Vagina (tissue), 2 donors: ENCODE measurements around the gene PPAN. TPM values are rescaled to one million over a fixed set of nuclear protein-coding genes. Genes with fewer than 3 reads are reported as not detected.

Experiments
- DNase-seq, 2 donors: peaks; one replicate each; pipeline ENCODE4 v3.0.0-alpha.2; 2017; ENCODE audit errors: extremely low spot score in 2 of 2
- H3K27ac ChIP-seq: fragments of 200-600 bp; sonication (generic); one replicate; pipeline ENCODE4 v1.5.1; 2019
- H3K27me3 ChIP-seq: fragments of 200-600 bp; sonication (generic); one replicate; pipeline ENCODE4 v1.5.1; 2019
- H3K36me3 ChIP-seq, 2 donors: fragments of 200-600 bp; sonication (generic); one replicate each; pipeline ENCODE4 v1.5.1; 2017 to 2019
- H3K4me1 ChIP-seq: fragments of 200-600 bp; sonication (generic); one replicate; pipeline ENCODE4 v1.5.1; 2019
- H3K4me3 ChIP-seq, 2 donors: fragments of 200-600 bp; sonication (generic); 1 replicate in 1 of 2; 2 replicates in 1 of 2; pipeline ENCODE4 v1.5.1; 2016 to 2019
- H3K9me3 ChIP-seq: fragments of 200-600 bp; sonication (generic); one replicate; pipeline ENCODE4 v1.5.1; 2019
- POLR2A ChIP-seq, 2 donors: fragments of 450-650 bp; IDR thresholded peaks; one replicate each; pipeline ENCODE4 v1.6.1; 2017; ENCODE audit warnings: antibody characterized with exemption in 2 of 2, mild to moderate bottlenecking in 2 of 2, moderate library complexity in 2 of 2
- POLR2AphosphoS5 ChIP-seq, 2 donors: sonication (generic); formaldehyde crosslinking; IDR thresholded peaks; one replicate each; pipeline ENCODE4 v1.9.0; 2017; ENCODE audit warnings: antibody characterized with exemption in 2 of 2, mild to moderate bottlenecking in 2 of 2, low read depth in 1 of 2; ENCODE audit not compliant: insufficient read depth in 1 of 2
- intact Hi-C: fragments of 100-400 bp; cut with DNase I; formaldehyde crosslinking; loops from one replicate; pipeline ENCODE4 v1.15.1; 2023
- total RNA-seq: library from RNA; depleted of rRNA; stranded (reverse); fragments of >200 nt; gene quantifications from one replicate; pipeline ENCODE4 v1.2.3, GENCODE V29; 2016
- TF ChIP-seq, protein P1 (sequence below), 3 experiments: fragments of 450-650 bp in 2 of 3; fragments of 200-600 bp in 1 of 3; sonication (generic) in 1 of 3; IDR thresholded peaks; one replicate each; pipeline ENCODE4 v1.5.1; 2017 to 2019; ENCODE audit warnings: antibody characterized with exemption in 3 of 3, mild to moderate bottlenecking in 2 of 3, moderate library complexity in 2 of 3

The PPAN gene
- total RNA-seq, 1 donor from 2014 or later: 55.2 TPM

DNA sequence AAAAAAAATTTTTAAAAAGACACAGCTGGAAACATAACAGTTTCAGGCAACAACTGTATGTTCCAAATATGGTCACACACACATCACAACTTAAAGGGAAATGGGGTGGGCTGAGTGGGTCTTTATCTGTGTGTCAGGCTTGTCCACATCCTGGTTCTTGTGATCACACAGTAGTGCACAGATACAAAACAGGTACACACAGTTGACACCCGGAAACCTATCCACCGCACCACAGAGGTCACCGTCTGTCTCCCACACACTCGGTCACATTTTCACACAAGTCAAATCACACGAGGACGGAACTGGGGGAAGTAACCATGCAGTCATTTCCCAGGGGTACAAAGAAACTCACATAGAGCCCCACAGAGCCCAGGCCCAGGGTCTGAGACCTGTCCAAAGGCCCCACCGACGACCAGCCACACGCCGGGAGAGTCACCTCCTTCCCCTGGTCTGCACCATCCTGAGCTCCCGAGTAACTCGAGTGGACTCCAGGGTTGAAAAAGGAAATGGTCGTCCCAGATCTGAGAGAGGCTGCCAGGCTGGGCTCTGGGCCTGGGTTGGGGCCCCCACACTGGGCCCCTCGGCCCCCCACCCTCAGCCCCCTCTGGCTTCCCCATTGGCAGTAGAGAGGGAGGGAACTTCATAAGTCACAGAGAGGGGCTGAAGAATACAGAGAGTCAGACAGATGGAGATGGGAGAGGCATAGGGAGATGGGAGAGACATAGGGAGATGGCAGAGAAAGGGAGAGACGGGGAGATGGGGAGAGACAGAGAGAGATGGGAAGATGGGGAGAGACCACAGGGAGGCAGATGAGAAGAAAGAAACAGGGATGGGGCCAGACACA is 1.3 kb upstream of the PPAN start:
- H3K4me3 ChIP-seq: no peak overlapping the region
- H3K36me3 ChIP-seq: peaks cover 0 to 25% of the 10 kb centered on the region in 2 donors
- H3K27ac ChIP-seq: peak overlapping the region; percentile 44
- no peaks in the 10 kb centered on the region for H3K27me3 ChIP-seq
- peak; percentile 85 to 90 for DNase-seq
- no peaks in the 10 kb centered on the region for H3K9me3 ChIP-seq
- TF ChIP-seq POLR2A (IDR thresholded peaks at IDR 0.05) (no peak), POLR2AphosphoS5 (IDR thresholded peaks at IDR 0.05; ENCODE audit: insufficient read depth in 1 of 2, low read depth in 1 of 2) (no peak)
- TF ChIP-seq, protein P1, sequence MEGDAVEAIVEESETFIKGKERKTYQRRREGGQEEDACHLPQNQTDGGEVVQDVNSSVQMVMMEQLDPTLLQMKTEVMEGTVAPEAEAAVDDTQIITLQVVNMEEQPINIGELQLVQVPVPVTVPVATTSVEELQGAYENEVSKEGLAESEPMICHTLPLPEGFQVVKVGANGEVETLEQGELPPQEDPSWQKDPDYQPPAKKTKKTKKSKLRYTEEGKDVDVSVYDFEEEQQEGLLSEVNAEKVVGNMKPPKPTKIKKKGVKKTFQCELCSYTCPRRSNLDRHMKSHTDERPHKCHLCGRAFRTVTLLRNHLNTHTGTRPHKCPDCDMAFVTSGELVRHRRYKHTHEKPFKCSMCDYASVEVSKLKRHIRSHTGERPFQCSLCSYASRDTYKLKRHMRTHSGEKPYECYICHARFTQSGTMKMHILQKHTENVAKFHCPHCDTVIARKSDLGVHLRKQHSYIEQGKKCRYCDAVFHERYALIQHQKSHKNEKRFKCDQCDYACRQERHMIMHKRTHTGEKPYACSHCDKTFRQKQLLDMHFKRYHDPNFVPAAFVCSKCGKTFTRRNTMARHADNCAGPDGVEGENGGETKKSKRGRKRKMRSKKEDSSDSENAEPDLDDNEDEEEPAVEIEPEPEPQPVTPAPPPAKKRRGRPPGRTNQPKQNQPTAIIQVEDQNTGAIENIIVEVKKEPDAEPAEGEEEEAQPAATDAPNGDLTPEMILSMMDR (IDR thresholded peaks at IDR 0.05): no peak
- peaks cover 21% of the 10 kb centered on the region for H3K4me1 ChIP-seq
- intact Hi-C loops: no loop called here

DNA sequence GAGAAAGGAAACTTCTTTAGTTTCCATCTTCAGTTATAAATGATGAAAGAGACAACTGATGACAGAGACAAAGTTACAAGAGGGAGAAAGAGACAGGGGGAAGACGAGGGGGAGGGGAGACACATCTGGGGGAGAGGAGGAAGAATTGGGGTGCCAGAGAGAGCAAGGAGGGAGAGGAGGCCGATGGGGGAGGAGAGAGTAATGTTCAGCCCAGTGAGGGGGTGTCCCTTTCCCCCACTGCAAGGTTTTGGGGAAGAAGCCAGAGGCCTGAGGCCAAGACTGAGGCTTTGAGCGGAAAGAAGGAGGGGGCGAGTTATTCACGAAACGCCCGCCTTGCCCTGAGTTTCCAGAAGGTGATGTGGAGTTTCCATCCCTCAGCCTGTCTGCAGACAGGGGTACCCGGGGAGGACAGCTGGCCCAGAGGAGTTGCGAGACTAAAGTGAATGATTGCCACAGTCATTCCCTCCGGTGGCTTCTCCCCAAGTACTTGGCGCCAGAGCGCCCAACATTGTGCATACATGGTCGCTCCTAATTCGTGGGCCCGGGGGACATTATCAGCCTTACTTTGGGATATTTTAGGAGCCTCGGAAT is 558 bp upstream of the PPAN start:
- DNase-seq: no peak
- Histone ChIP-seq H3K9me3 (no peaks in the 10 kb centered on the region), H3K4me1 (peaks cover 21% of the 10 kb centered on the region), H3K27me3 (no peaks in the 10 kb centered on the region), H3K4me3 (peak overlapping the region; percentile 71 to 89), H3K27ac (peak overlapping the region; percentile 44), H3K36me3 (peaks cover 0 to 32% of the 10 kb centered on the region in 2 donors)
- TF ChIP-seq POLR2A (IDR thresholded peaks at IDR 0.05) (no peak), POLR2AphosphoS5 (IDR thresholded peaks at IDR 0.05; ENCODE audit: insufficient read depth in 1 of 2, low read depth in 1 of 2) (no peak)
- TF ChIP-seq, protein P1 (IDR thresholded peaks at IDR 0.05): no peak
- intact Hi-C loops: no loop called here

DNA sequence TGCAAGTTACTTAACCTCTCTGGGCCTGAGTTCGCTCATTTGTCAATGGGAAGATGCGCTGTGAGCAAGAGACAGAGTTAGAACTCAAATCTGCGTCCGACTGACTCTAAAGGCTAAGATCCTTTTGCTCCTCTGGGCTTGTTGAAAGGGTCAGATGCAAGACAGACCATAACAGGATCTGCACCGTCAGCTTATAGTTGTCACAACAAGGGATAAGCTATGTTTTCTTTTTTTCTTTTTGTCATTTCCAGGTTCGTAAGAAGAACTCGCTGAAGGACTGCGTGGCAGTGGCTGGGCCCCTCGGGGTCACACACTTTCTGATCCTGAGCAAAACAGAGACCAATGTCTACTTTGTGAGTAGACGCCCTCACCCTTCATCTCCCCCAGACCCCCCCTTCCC is 1.1 kb downstream of the PPAN start:
- Histone ChIP-seq H3K27me3 (no peaks in the 10 kb centered on the region), H3K27ac (no peak overlapping the region), H3K4me3 (peak overlapping the region; percentile 71 to 89), H3K4me1 (peaks cover 21% of the 10 kb centered on the region), H3K36me3 (peaks cover 0 to 41% of the 10 kb centered on the region in 2 donors), H3K9me3 (no peaks in the 10 kb centered on the region)
- TF ChIP-seq, protein P1 (IDR thresholded peaks at IDR 0.05): no peak
- TF ChIP-seq POLR2AphosphoS5 (IDR thresholded peaks at IDR 0.05; ENCODE audit: insufficient read depth in 1 of 2, low read depth in 1 of 2) (no peak), POLR2A (IDR thresholded peaks at IDR 0.05) (no peak)
- intact Hi-C loops: no loop called here
- DNase-seq: no peak

DNA sequence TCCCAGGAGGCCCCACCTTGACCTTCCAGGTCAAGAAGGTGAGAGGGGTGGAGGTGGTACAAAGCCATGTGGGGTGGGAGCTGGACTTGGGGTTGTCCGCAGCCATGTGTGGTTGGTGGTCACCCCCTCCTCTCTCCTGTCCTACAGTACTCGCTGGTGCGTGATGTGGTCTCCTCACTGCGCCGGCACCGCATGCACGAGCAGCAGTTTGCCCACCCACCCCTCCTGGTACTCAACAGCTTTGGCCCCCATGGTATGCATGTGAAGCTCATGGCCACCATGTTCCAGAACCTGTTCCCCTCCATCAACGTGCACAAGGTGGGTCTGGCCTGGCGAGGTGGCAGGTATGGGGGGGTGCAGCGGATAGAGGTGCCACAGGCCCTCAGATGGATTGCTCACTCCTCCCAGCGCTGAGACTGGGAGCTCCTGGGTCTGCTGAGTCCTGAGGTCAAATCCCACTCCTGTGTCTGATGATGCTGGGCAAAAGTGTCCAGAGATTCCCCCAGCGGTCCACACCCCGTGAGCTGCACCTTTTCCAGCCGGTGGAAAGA is 1.7 kb downstream of the PPAN start:
- H3K36me3 ChIP-seq: peaks cover 0 to 41% of the 10 kb centered on the region in 2 donors
- TF ChIP-seq POLR2AphosphoS5 (IDR thresholded peaks at IDR 0.05; ENCODE audit: insufficient read depth in 1 of 2, low read depth in 1 of 2) (no peak), POLR2A (IDR thresholded peaks at IDR 0.05) (no peak)
- TF ChIP-seq, protein P1 (IDR thresholded peaks at IDR 0.05): no peak
- no peak overlapping the region for H3K4me3 ChIP-seq
- intact Hi-C loops: no loop called here
- no peak overlapping the region for H3K27ac ChIP-seq
- DNase-seq: peak in 1 of 2 donors; percentile 82
- peaks cover 23% of the 10 kb centered on the region for H3K4me1 ChIP-seq
- H3K9me3 ChIP-seq: no peaks in the 10 kb centered on the region
- no peaks in the 10 kb centered on the region for H3K27me3 ChIP-seq
